Peyer's patch (tissue), 4 donors: ENCODE data around the gene RAB3A. TPM values are rescaled to one million over a fixed set of nuclear protein-coding genes. Genes with fewer than 3 reads are reported as not detected.
A peak's percentile ranks its signal among the peaks of the same experiment; 100 is the strongest.

ENCODE experiments used
- DNase-seq, 3 donors: peaks; one replicate each; pipeline ENCODE4 v3.0.0-alpha.2; 2017 to 2019
- H3K27ac ChIP-seq, 4 donors: fragments of 200-600 bp; sonication (generic); one replicate each; pipeline ENCODE4 v1.5.1; 2016 to 2019
- H3K27me3 ChIP-seq, 2 donors: fragments of 200-600 bp; sonication (generic); one replicate each; pipeline ENCODE4 v1.5.1; 2019
- H3K36me3 ChIP-seq, 3 donors: fragments of 200-600 bp; sonication (generic); one replicate each; pipeline ENCODE4 v1.5.1; 2016 to 2019
- H3K4me1 ChIP-seq, 4 donors: fragments of 200-600 bp; sonication (generic); one replicate each; pipeline ENCODE4 v1.5.1; 2016 to 2019
- H3K4me3 ChIP-seq, 4 donors: fragments of 200-600 bp; sonication (generic); 1 replicate in 3 of 4; 2 replicates in 1 of 4; pipeline ENCODE4 v1.5.1; 2016 to 2019; ENCODE audit warnings: mild to moderate bottlenecking in 1 of 4
- H3K9me3 ChIP-seq, 4 donors: fragments of 200-600 bp; sonication (generic); one replicate each; pipeline ENCODE4 v1.5.1; 2016 to 2019; ENCODE audit warnings: mild to moderate bottlenecking in 1 of 4
- POLR2A ChIP-seq, 2 donors: fragments of 450-650 bp; IDR thresholded peaks; one replicate each; pipeline ENCODE4 v1.5.1; 2017; ENCODE audit warnings: antibody characterized with exemption in 2 of 2, mild to moderate bottlenecking in 2 of 2, moderate library complexity in 2 of 2
- total RNA-seq, 4 donors: library from RNA; depleted of rRNA; stranded (reverse); fragments of >200 nt; gene quantifications; one replicate each; pipeline ENCODE4 v1.1.0, GENCODE V29; 2016
- TF ChIP-seq, protein P1 (sequence below), 6 experiments: fragments of 450-650 bp in 4 of 6; fragments of 200-600 bp in 2 of 6; sonication (generic) in 1 of 6; IDR thresholded peaks; one replicate each; pipeline ENCODE4 v1.5.1; 2017 to 2019; ENCODE audit warnings: antibody characterized with exemption in 6 of 6, mild to moderate bottlenecking in 3 of 6, moderate library complexity in 1 of 6

Gene RAB3A
- total RNA-seq, 4 donors from 2014 or later = 6.1 to 9.5 (median 8.3) TPM; not detected in 1

DNA sequence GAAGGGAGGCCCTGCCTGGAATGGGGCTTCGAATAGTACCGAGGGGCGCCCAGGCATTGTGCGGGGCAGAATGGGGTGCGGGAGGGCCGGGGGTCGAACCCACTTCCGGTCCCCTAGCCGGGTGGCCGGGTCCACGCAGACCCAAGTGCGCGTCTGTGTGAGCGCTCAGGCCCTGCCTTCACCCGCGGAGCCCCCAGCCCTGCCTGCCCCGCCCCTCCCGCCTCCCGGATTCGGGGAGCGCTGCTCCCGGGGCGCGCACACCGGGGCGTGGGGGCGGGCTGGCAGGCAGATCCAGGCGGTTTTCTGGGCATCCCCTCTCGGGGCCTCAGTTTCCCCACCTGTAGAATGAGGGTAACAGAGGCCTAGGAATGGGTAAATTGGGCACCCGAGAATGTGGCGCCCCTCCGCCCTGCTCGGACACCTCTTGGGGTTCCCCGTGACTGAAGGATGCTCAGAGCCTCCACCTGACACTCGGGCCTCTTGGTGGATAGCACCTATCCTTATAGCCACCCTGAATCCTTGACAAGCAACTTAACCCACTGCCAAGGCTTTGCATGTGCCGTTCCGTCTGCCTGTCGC is 50.2 kb downstream of the RAB3A start:
- H3K9me3 ChIP-seq = no peaks in the 10 kb centered on the region
- peaks cover 0 to 12% (median 0%) of the 10 kb centered on the region in 3 donors for H3K36me3 ChIP-seq
- TF ChIP-seq POLR2A (IDR thresholded peaks at IDR 0.05) = no peak
- TF ChIP-seq, protein P1, sequence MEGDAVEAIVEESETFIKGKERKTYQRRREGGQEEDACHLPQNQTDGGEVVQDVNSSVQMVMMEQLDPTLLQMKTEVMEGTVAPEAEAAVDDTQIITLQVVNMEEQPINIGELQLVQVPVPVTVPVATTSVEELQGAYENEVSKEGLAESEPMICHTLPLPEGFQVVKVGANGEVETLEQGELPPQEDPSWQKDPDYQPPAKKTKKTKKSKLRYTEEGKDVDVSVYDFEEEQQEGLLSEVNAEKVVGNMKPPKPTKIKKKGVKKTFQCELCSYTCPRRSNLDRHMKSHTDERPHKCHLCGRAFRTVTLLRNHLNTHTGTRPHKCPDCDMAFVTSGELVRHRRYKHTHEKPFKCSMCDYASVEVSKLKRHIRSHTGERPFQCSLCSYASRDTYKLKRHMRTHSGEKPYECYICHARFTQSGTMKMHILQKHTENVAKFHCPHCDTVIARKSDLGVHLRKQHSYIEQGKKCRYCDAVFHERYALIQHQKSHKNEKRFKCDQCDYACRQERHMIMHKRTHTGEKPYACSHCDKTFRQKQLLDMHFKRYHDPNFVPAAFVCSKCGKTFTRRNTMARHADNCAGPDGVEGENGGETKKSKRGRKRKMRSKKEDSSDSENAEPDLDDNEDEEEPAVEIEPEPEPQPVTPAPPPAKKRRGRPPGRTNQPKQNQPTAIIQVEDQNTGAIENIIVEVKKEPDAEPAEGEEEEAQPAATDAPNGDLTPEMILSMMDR (IDR thresholded peaks at IDR 0.05) = no peak
- DNase-seq = peak; percentile 44 to 67 (median 61)
- H3K27me3 ChIP-seq = no peaks in the 10 kb centered on the region
- peak overlapping the region; percentile 68 to 93 (median 79) for H3K4me3 ChIP-seq
- peaks cover 7 to 52% (median 9%) of the 10 kb centered on the region in 4 donors for H3K4me1 ChIP-seq
- peak overlapping the region; percentile 91 to 96 (median 93) for H3K27ac ChIP-seq

DNA sequence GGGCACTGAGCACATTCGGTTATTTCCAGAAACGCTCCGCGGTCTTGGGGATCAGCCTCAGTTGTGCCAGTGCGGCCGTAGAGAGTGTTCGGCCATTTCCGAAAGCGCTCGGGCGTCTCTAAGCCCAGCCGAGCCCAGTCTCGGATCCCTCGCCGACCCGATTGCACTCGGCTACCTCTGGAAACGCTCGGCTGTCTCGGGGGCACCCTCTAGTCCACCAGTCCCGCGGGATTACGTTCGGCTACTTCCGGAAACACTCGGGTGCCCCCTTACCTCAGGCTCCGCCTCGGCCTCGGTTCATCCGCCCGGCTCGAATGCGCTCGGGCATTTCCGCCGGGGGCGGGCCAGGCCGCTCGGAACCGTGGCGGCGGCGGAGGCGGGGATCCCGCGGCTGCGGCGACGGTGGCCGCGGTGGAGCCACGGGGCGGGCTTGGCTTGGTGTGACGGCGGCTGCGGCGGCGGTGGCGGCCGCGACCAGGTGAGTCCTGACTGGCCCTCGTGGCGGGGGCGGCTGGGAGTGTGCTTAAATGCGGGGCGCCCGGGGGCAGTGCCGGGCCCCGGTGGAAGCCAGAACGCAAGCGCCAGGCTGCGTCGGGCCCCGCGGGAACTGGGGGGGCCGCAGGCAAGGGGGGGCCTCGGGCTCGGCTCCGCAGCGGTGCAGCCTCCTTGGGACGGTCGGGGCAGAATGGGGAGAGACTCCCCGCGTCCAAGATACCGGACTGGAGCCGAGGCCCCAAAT is 50.9 kb downstream of the RAB3A start, which contains the start of gene PIK3R2:
Gene PIK3R2 (plus strand): TSS at position 347 of the 739 bp plus-strand sequence. CDS start 2,717 bp downstream, outside the sequence.
- H3K36me3 ChIP-seq = peaks cover 0 to 12% (median 0%) of the 10 kb centered on the region in 3 donors
- DNase-seq = peak; percentile 99 to 100 (median 100)
- no peaks in the 10 kb centered on the region for H3K9me3 ChIP-seq
- no peak for TF ChIP-seq POLR2A (IDR thresholded peaks at IDR 0.05)
- no peaks in the 10 kb centered on the region for H3K27me3 ChIP-seq
- peak within 1 kb of the TSS; percentile 91 to 96 (median 93) for H3K27ac ChIP-seq
- H3K4me3 ChIP-seq = peak within 1 kb of the TSS; percentile 68 to 93 (median 79)
- peaks cover 7 to 51% (median 9%) of the 10 kb centered on the region in 4 donors for H3K4me1 ChIP-seq

DNA sequence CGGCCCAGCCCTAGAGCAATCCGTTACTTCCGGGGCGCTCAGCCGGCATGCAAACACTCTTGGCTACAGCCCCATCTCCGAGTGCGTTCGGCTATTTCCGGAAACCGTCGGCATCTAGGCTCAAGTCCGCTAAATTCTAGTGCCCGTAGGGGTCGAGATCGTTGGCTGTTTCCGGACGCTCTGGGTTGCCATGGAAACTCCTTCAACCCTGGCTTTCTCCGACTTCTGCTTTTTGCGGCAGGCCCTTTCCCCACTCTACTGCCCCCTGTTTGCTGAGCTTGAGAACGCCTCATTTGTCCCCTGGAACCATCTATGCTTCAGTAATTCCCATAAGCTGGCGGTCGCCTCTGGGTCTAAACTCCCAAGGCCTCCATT is 51.4 kb downstream of the RAB3A start:
- peak overlapping the region; percentile 91 to 96 (median 93) for H3K27ac ChIP-seq
- H3K4me1 ChIP-seq = peaks cover 7 to 45% (median 9%) of the 10 kb centered on the region in 4 donors
- H3K4me3 ChIP-seq = peak overlapping the region; percentile 68 to 93 (median 79)
- TF ChIP-seq, protein P1 (IDR thresholded peaks at IDR 0.05) = peak; percentile 57 to 72 (median 68)
- TF ChIP-seq POLR2A (IDR thresholded peaks at IDR 0.05) = no peak
- DNase-seq = peak; percentile 98 to 100 (median 100)
- H3K27me3 ChIP-seq = no peaks in the 10 kb centered on the region
- H3K9me3 ChIP-seq = no peaks in the 10 kb centered on the region
- peaks cover 0 to 14% (median 0%) of the 10 kb centered on the region in 3 donors for H3K36me3 ChIP-seq

DNA sequence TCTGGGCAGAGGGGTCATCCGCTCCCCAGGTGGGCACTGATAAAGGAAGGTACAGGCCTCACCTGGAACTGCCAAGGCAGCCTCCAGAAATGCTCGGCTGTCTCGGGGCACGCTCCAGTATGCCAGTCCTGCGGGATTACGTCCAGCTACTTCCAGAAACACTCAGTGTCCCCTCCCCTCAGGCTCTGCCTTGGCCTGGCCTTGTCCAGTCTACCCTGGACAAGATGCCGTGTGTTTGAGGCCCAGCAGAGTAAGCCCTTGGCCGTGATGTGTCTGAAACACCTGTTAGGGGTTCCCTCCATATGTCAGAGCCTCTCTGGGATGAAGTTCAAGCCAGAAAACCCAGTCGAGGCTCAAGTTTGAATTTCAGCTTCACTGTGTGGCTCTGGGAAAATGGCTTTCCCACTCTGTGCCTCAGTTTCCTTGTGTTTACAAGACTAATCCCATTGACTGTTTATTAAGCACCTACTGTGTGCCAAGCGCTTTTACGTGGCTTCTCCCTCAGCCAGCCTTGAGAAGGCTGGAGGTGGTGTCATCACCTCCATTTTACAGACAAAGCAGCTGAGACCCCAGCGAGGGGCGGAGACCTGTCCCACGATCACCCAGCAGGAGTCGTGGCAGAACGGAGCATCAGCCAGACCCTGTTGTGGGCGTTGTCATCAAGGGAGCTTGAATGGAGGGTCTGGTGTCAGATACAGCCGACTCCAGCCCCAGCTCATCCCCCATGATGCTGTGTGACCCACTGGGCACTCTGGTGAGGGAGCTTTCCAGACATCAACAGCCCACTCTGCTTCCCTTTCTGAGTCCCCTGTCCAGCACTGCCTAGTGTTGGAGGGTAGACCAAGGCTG is 52.8 kb downstream of the RAB3A start:
- no peak for DNase-seq
- H3K27ac ChIP-seq = peak overlapping the region in 1 of 4 donors; percentile 95
- no peak for TF ChIP-seq POLR2A (IDR thresholded peaks at IDR 0.05)
- TF ChIP-seq, protein P1 (IDR thresholded peaks at IDR 0.05) = no peak

DNA sequence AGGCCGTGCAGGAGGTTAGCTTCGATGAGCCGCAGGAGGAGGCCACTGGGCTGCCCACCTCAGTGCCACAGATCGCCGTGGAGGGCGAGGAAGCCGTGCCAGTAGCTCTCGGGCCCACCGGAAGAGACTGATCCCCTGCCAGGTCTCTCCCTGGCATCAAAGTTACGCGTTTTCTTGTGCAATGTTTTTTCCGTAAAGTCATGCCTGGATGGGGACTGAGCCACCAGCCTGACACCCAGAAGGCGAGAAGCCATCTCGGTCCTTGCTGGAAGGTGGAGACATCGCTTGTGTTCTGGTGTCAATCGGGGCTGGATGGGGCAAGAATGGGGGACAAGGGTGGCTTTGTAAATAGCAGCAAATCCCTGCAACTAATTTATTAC is 54.3 kb downstream of the RAB3A start:
- Histone ChIP-seq H3K27ac (no peak overlapping the region), H3K36me3 (peaks cover 0 to 39% (median 0%) of the 10 kb centered on the region in 3 donors), H3K4me3 (no peak overlapping the region), H3K27me3 (no peaks in the 10 kb centered on the region), H3K9me3 (no peaks in the 10 kb centered on the region), H3K4me1 (peaks cover 3 to 20% (median 7%) of the 10 kb centered on the region in 4 donors)
- no peak for DNase-seq
- TF ChIP-seq, protein P1 (IDR thresholded peaks at IDR 0.05) = no peak
- TF ChIP-seq POLR2A (IDR thresholded peaks at IDR 0.05) = no peak

More for the DNA sequence above, 52.8 kb downstream of the RAB3A start:
- H3K36me3 ChIP-seq = peaks cover 0 to 27% (median 0%) of the 10 kb centered on the region in 3 donors
- peaks cover 3 to 31% (median 7%) of the 10 kb centered on the region in 4 donors for H3K4me1 ChIP-seq
- H3K27me3 ChIP-seq = no peaks in the 10 kb centered on the region
- H3K4me3 ChIP-seq = no peak overlapping the region
- H3K9me3 ChIP-seq = no peaks in the 10 kb centered on the region
